Keratinocyte (primary cell): Measurements from ENCODE around the gene POLR2L. TPM values are rescaled to one million over a fixed set of nuclear protein-coding genes. Genes with fewer than 3 reads are reported as not detected.

ENCODE experiments used
- DNase-seq: peaks from one replicate; pipeline ENCODE4 v3.0.0-alpha.2; 2011; ENCODE audit warnings: low read depth, missing footprints, low spot score
- FAIRE-seq: peaks from 2 replicates; lab custom pipeline; 2011; peaks lifted over from hg19 to GRCh38; lab: Jason Lieb, UNC
- H2AFZ ChIP-seq: 2 replicates; pipeline ENCODE4 v1.6.0; 2012; ENCODE audit warnings: low read length, control low read depth, inconsistent platforms; ENCODE audit not compliant: control insufficient read depth
- H3K27ac ChIP-seq: 2 replicates; pipeline ENCODE4 v1.5.1; 2011; ENCODE audit warnings: low read length; ENCODE audit not compliant: control insufficient read depth, insufficient read depth
- H3K27me3 ChIP-seq: 3 replicates; pipeline ENCODE4 v1.6.0; 2011; ENCODE audit warnings: low read length; ENCODE audit not compliant: control insufficient read depth, insufficient read depth; ENCODE audit errors: extremely low read depth
- H3K36me3 ChIP-seq, 2 experiments: 2 replicates in 1 of 2; 3 replicates in 1 of 2; pipeline ENCODE4 v1.5.1; 2011; ENCODE audit warnings: low read length in 2 of 2, mild to moderate bottlenecking in 1 of 2; ENCODE audit not compliant: control insufficient read depth in 2 of 2, insufficient read depth in 2 of 2; ENCODE audit errors: extremely low read depth in 1 of 2
- H3K4me1 ChIP-seq: 3 replicates; pipeline ENCODE4 v1.5.1; 2011; ENCODE audit warnings: low read length; ENCODE audit not compliant: control insufficient read depth, insufficient read depth; ENCODE audit errors: extremely low read depth
- H3K4me2 ChIP-seq: 3 replicates; pipeline ENCODE4 v1.6.0; 2011; ENCODE audit warnings: low read depth, low read length; ENCODE audit not compliant: control insufficient read depth, insufficient read depth; ENCODE audit errors: extremely low read depth
- H3K4me3 ChIP-seq, 3 experiments: fragments of 200-600 bp in 1 of 3; sonication (generic) in 1 of 3; 2 replicates in 2 of 3; 3 replicates in 1 of 3; pipeline ENCODE4 v1.5.1; 2011 to 2016; ENCODE audit warnings: low read length in 3 of 3, mild to moderate bottlenecking in 3 of 3, control low read depth in 2 of 3, inconsistent platforms in 1 of 3, low read depth in 1 of 3, mixed read lengths in 1 of 3, mixed run types in 1 of 3, moderate library complexity in 1 of 3; ENCODE audit not compliant: control insufficient read depth in 2 of 3, insufficient read depth in 2 of 3; ENCODE audit errors: extremely low read depth in 1 of 3
- H3K79me2 ChIP-seq: 2 replicates; pipeline ENCODE4 v1.6.0; 2012; ENCODE audit warnings: low read length; ENCODE audit not compliant: control insufficient read depth, insufficient read depth
- H3K9ac ChIP-seq: 3 replicates; pipeline ENCODE4 v1.6.0; 2011; ENCODE audit warnings: low read length; ENCODE audit not compliant: control insufficient read depth, insufficient read depth; ENCODE audit errors: extremely low read depth
- H3K9me1 ChIP-seq: 3 replicates; pipeline ENCODE4 v1.6.0; 2011; ENCODE audit warnings: low read length; ENCODE audit not compliant: control insufficient read depth, insufficient read depth; ENCODE audit errors: extremely low read depth
- H3K9me3 ChIP-seq: 2 replicates; pipeline ENCODE4 v1.5.1; 2012; ENCODE audit warnings: low read depth, low read length; ENCODE audit not compliant: control insufficient read depth
- H4K20me1 ChIP-seq: 3 replicates; pipeline ENCODE4 v1.6.0; 2011; ENCODE audit warnings: low read length; ENCODE audit not compliant: control insufficient read depth, insufficient read depth; ENCODE audit errors: extremely low read depth
- EZH2 ChIP-seq: IDR thresholded peaks from one replicate; pipeline ENCODE4 v1.6.1; 2012; ENCODE audit warnings: inconsistent platforms, mild to moderate bottlenecking, low read length, moderate library complexity
- dilution Hi-C: fragments of 300-500 bp; cut with MboI; formaldehyde crosslinking; loops from one replicate; pipeline ENCODE4 v1.7.0; 2020; ENCODE audit warnings: low sequenced_read_pairs; ENCODE audit not compliant: extremely low pct_ligation_motif_present
- polyA minus RNA-seq, 3 experiments: library from RNA; depleted of rRNA, polyadenylated mRNA; stranded (reverse); fragments of >200 nt; gene quantifications; 1 replicate in 1 of 3; 2 replicates in 1 of 3; 3 replicates in 1 of 3; pipeline ENCODE4 v1.2.3, GENCODE V29; 2011
- polyA plus RNA-seq, 5 experiments: library from polyadenylated mRNA; depleted of rRNA in 3 of 5; stranded (reverse) in 3 of 5; stranded (forward) in 1 of 5; unstranded in 1 of 5; fragments of >200 nt; gene quantifications; 1 replicate in 1 of 5; 2 replicates in 3 of 5; 3 replicates in 1 of 5; pipeline versions ENCODE4 v1.2.1 to v1.2.3, GENCODE V29; 2011 to 2012; ENCODE audit warnings: missing spikeins in 2 of 5, low read depth in 1 of 5, low replicate concordance in 1 of 5
- TF ChIP-seq, protein P1 (sequence below), 3 experiments: IDR thresholded peaks in 1 of 3; conservative IDR thresholded peaks in 1 of 3; optimal IDR thresholded peaks in 1 of 3; 2 replicates in 2 of 3; 3 replicates in 1 of 3; pipeline versions ENCODE3 to v1.5.1; 2011; ENCODE audit warnings: low read length in 3 of 3, mild to moderate bottlenecking in 3 of 3, moderate library complexity in 2 of 3, control low read depth in 1 of 3, inconsistent platforms in 1 of 3; ENCODE audit not compliant: insufficient read depth in 2 of 3; ENCODE audit errors: extremely low read depth in 1 of 3

The POLR2L gene
- polyA plus RNA-seq = 145 to 308 TPM (median 245 TPM) in 3 replicates
- polyA plus RNA-seq (2011; ENCODE audit: low read depth) = 53.9 TPM
- polyA plus RNA-seq (2011; cell fraction: cytosol; rRNA removed) = 254 and 686 TPM in 2 replicates
- 57.9 and 117 TPM in 2 replicates for polyA plus RNA-seq (2011; cell fraction: nucleus; rRNA removed)
- polyA plus RNA-seq (2012; ENCODE audit: low replicate concordance) = 439 and 595 TPM in 2 replicates
- 169 to 422 TPM (median 281 TPM) in 3 replicates for polyA minus RNA-seq
- polyA minus RNA-seq (2011; cell fraction: cytosol; rRNA and poly(A)+ RNA removed) = 635 TPM
- 83.4 and 100 TPM in 2 replicates for polyA minus RNA-seq (2011; cell fraction: nucleus; rRNA and poly(A)+ RNA removed)

DNA sequence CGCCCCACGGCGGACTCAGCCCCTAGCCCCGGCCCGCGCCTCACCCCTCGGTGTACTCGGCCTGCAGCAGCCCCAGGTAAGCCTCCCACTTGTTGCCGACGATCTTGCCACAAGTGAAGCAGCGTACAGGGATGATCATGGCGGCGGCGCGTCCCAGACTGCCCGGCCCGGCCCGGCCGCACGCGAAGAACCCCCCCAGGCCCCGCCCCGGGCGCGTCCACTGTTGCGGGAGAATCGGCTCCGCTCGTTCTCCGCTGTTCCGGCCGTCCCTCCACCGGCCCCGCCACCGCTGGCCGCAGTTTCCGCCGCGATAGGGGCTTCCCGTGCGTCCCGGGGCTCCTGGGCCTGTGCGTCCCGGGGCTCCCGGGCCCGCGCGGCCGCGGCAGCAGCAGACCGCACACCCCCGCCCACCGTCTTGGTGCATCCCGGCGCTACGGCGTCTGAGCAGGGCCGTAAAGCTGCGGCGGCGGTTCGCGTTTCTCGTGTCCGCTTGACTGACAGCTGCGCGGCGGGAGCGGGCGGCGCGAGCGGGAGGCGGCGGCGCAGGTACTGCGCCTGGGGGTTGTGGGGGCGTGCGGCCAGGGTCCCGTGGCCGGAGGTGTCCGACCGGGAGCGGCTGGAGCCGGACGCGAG, at the start of gene POLR2L, which contains the start of gene TSPAN4:
TSS of gene POLR2L (minus strand) at position 160 of the 633 bp plus-strand sequence. CDS start at position 139, 21 bp downstream.
TSS of gene TSPAN4 (plus strand) at position 483 of the 633 bp plus-strand sequence. CDS start 7,453 bp downstream, outside the sequence.
- Histone ChIP-seq H2AFZ (peak within 1 kb of the TSS; percentile 37), H3K27me3 (no peaks in the 10 kb centered on the region), H3K27ac (peak within 1 kb of the TSS; percentile 83), H3K79me2 (peaks cover 53% of the 10 kb centered on the region), H3K4me2 (peak within 1 kb of the TSS; percentile 90), H4K20me1 (peaks cover 19% of the 10 kb centered on the region), H3K9ac (peak within 1 kb of the TSS; percentile 90), H3K4me1 (peaks cover 54% of the 10 kb centered on the region), H3K36me3 (peaks cover 17 to 29% of the 10 kb centered on the region in 2 experiments), H3K9me3 (no peaks in the 10 kb centered on the region), H3K4me3 (peak within 1 kb of the TSS; percentile 92 to 96 (median 95)), H3K9me1 (peaks cover 8% of the 10 kb centered on the region)
- FAIRE-seq (no peak), DNase-seq (no peak)
- TF ChIP-seq EZH2 = no peak
- TF ChIP-seq, protein P1, sequence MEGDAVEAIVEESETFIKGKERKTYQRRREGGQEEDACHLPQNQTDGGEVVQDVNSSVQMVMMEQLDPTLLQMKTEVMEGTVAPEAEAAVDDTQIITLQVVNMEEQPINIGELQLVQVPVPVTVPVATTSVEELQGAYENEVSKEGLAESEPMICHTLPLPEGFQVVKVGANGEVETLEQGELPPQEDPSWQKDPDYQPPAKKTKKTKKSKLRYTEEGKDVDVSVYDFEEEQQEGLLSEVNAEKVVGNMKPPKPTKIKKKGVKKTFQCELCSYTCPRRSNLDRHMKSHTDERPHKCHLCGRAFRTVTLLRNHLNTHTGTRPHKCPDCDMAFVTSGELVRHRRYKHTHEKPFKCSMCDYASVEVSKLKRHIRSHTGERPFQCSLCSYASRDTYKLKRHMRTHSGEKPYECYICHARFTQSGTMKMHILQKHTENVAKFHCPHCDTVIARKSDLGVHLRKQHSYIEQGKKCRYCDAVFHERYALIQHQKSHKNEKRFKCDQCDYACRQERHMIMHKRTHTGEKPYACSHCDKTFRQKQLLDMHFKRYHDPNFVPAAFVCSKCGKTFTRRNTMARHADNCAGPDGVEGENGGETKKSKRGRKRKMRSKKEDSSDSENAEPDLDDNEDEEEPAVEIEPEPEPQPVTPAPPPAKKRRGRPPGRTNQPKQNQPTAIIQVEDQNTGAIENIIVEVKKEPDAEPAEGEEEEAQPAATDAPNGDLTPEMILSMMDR (optimal IDR thresholded peaks at IDR 0.05 in 1 of 3, IDR thresholded peaks at IDR 0.05 in 1 of 3, conservative IDR thresholded peaks at IDR 0.05 in 1 of 3; ENCODE audit: extremely low read depth in 1 of 3, insufficient read depth in 2 of 3, low read length in 3 of 3) = no peak
- dilution Hi-C loops = no loop called here

DNA sequence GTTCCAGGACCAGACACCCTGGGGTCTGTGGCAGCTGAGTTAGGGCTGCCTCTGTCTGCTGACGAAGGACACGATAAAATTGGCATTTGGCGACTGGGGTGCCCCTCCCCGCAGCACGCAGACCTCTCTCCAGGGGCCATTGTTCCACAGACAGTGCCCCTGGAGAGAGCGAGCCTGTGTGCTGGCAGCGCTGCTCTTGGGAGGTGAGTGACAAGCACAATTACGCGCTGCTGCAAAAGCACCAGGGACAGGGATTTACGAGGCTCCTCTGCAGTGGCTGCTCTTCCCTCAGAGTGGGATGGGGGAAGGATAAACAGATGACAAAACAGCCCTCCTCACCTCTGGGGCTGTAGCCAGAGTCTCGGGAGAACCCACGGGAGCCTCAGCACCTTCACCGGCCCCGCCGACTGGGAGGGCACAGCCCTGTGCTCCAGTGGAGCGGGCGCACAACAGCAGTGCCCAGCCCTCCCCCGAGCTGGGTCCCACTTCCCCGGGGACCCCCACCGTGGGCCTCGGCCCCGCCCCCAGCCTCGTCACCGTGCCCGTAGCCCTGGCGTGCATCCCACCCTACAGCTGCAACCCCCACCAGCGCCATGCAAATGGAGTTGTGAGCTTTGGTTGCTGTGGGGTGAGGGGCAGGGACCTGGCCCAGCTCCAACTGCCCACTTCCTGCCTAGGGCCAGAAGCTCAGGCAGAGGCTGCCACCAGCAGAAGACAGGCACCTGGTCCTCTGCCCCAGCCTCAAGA, 48.6 kb upstream of the POLR2L start:
- Histone ChIP-seq H2AFZ (no peak overlapping the region), H3K9me1 (no peaks in the 10 kb centered on the region), H3K27ac (no peak overlapping the region), H3K79me2 (no peaks in the 10 kb centered on the region), H3K9ac (no peak overlapping the region), H3K9me3 (no peaks in the 10 kb centered on the region), H3K4me3 (no peak overlapping the region), H4K20me1 (no peaks in the 10 kb centered on the region), H3K4me2 (no peak overlapping the region), H3K27me3 (no peaks in the 10 kb centered on the region), H3K4me1 (no peaks in the 10 kb centered on the region), H3K36me3 (peaks cover 4 to 11% of the 10 kb centered on the region in 2 experiments)
- TF ChIP-seq EZH2 = no peak
- TF ChIP-seq, protein P1 (optimal IDR thresholded peaks at IDR 0.05 in 1 of 3, IDR thresholded peaks at IDR 0.05 in 1 of 3, conservative IDR thresholded peaks at IDR 0.05 in 1 of 3; ENCODE audit: extremely low read depth in 1 of 3, insufficient read depth in 2 of 3, low read length in 3 of 3) = no peak
- no peak for DNase-seq
- dilution Hi-C loops = no loop called here
- no peak for FAIRE-seq
